Endothelial cell of umbilical vein (primary cell): Measurements from ENCODE around the gene ST3GAL5.

Experiments used
- CTCF ChIP-seq, 2 donors: IDR thresholded peaks; 1 replicate in 1 of 2; 2 replicates in 1 of 2; pipeline ENCODE4 v1.5.1; 2011; ENCODE audit warnings: low read length in 2 of 2, mild to moderate bottlenecking in 2 of 2, moderate library complexity in 2 of 2, control low read depth in 1 of 2, inconsistent platforms in 1 of 2, low read depth in 1 of 2; ENCODE audit not compliant: insufficient read depth in 1 of 2; ENCODE audit errors: extremely low read depth in 1 of 2
- EZH2 ChIP-seq: IDR thresholded peaks from 2 replicates; pipeline ENCODE4 v1.6.1; 2012; ENCODE audit warnings: borderline replicate concordance, low read depth, mild to moderate bottlenecking, moderate library complexity, low read length, inconsistent platforms; ENCODE audit not compliant: severe bottlenecking
- FOS ChIP-seq: IDR thresholded peaks from 2 replicates; pipeline ENCODE4 v1.6.1; 2011; ENCODE audit warnings: mild to moderate bottlenecking, low read length, moderate library complexity, borderline replicate concordance; ENCODE audit not compliant: insufficient read depth
- GATA2 ChIP-seq: IDR thresholded peaks from 2 replicates; pipeline ENCODE4 v1.7.0; 2011; ENCODE audit warnings: low read depth, mild to moderate bottlenecking, moderate library complexity, mixed read lengths, low read length; ENCODE audit not compliant: insufficient read length, insufficient read depth
- JUN ChIP-seq: IDR thresholded peaks from 2 replicates; pipeline ENCODE4 v1.6.1; 2011; ENCODE audit warnings: borderline replicate concordance, low read depth; ENCODE audit not compliant: insufficient read length, insufficient read depth
- MYC ChIP-seq: IDR thresholded peaks from one replicate; pipeline ENCODE4 v1.6.1; 2011; ENCODE audit warnings: mild to moderate bottlenecking, low read depth, low read length
- POLR2A ChIP-seq: IDR thresholded peaks from 2 replicates; pipeline ENCODE4 v1.6.1; 2012; ENCODE audit warnings: low read depth, mild to moderate bottlenecking, control low read depth, low read length
- POLR2AphosphoS5 ChIP-seq: IDR thresholded peaks from 2 replicates; pipeline ENCODE4 v1.6.1; 2012; ENCODE audit warnings: low read depth, mild to moderate bottlenecking, control low read depth, low read length, moderate library complexity; ENCODE audit not compliant: insufficient read depth
- TF ChIP-seq, protein P1 (sequence below): IDR thresholded peaks from 2 replicates; pipeline ENCODE4 v1.6.1; 2011; ENCODE audit not compliant: insufficient read depth, insufficient read length

DNA sequence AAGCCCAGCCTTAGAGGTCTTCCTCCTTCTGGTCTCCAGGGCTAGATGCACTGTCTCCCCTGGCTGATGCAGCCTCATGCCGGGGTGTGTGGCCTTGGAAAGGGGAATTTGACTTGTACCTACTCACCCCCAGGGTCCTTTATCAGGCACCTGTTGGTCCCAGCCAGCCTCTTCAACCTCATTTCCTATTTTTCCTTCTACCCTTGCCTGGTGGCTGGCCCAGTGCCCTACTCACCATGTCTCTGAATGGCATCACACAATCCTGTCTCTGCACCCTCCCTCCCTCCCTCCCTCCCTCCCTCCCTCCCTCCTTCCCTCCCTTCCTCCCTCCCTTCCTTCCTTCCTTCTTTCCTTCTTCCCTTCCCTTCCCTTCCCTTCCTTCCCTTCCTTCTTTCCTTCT, 17.1 kb upstream of the ST3GAL5 start:
- no peak for TF ChIP-seq GATA2
- no peak for TF ChIP-seq CTCF (IDR thresholded peaks at IDR 0.05; ENCODE audit: extremely low read depth in 1 of 2, insufficient read depth in 1 of 2, low read depth in 1 of 2, low read length in 2 of 2)
- TF ChIP-seq EZH2, result no peak
- no peak for TF ChIP-seq POLR2A
- no peak for TF ChIP-seq POLR2AphosphoS5
- TF ChIP-seq, protein P1, sequence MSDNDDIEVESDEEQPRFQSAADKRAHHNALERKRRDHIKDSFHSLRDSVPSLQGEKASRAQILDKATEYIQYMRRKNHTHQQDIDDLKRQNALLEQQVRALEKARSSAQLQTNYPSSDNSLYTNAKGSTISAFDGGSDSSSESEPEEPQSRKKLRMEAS, result no peak
- TF ChIP-seq MYC, result no peak
- TF ChIP-seq JUN, result no peak
- no peak for TF ChIP-seq FOS
